Skeletal muscle tissue (tissue), 4 donors: ENCODE measurements around the gene TRAPPC1. TPM values are rescaled to one million over a fixed set of nuclear protein-coding genes. Genes with fewer than 3 reads are reported as not detected.

Experiments used
- H3K27ac ChIP-seq: one replicate; pipeline ENCODE4 v1.7.0; 2013; ENCODE audit warnings: mild to moderate bottlenecking, low read depth, low read length, inconsistent platforms
- H3K27me3 ChIP-seq, 3 donors: one replicate each; pipeline ENCODE4 v1.7.0; 2013; ENCODE audit warnings: low read length in 3 of 3; ENCODE audit not compliant: control insufficient read depth in 3 of 3, insufficient read depth in 3 of 3
- H3K36me3 ChIP-seq, 3 donors: one replicate each; pipeline ENCODE4 v1.7.0; 2013; ENCODE audit warnings: low read length in 3 of 3; ENCODE audit not compliant: control insufficient read depth in 3 of 3, insufficient read depth in 3 of 3
- H3K4me1 ChIP-seq, 3 donors: one replicate each; pipeline ENCODE4 v1.7.0; 2013; ENCODE audit warnings: low read length in 3 of 3, mild to moderate bottlenecking in 3 of 3; ENCODE audit not compliant: control insufficient read depth in 3 of 3, insufficient read depth in 3 of 3
- H3K4me3 ChIP-seq, 3 donors: one replicate each; pipeline ENCODE4 v1.7.0; 2013; ENCODE audit warnings: low read length in 3 of 3
- H3K9ac ChIP-seq, 3 donors: one replicate each; pipeline ENCODE4 v1.7.0; 2013; ENCODE audit warnings: low read length in 3 of 3, mild to moderate bottlenecking in 3 of 3, moderate library complexity in 2 of 3, low read depth in 1 of 3
- H3K9me3 ChIP-seq, 3 donors: one replicate each; pipeline ENCODE4 v1.7.0; 2013; ENCODE audit warnings: low read length in 3 of 3; ENCODE audit not compliant: control insufficient read depth in 3 of 3
- total RNA-seq: library from RNA; depleted of rRNA; stranded (reverse); fragments of >200 nt; gene quantifications from one replicate; pipeline ENCODE4 v1.2.3, GENCODE V29; 2014
- donor health status: Osteomylitis.

TRAPPC1 gene
- total RNA-seq, 1 donor from 2014 or later: 17.2 TPM

DNA sequence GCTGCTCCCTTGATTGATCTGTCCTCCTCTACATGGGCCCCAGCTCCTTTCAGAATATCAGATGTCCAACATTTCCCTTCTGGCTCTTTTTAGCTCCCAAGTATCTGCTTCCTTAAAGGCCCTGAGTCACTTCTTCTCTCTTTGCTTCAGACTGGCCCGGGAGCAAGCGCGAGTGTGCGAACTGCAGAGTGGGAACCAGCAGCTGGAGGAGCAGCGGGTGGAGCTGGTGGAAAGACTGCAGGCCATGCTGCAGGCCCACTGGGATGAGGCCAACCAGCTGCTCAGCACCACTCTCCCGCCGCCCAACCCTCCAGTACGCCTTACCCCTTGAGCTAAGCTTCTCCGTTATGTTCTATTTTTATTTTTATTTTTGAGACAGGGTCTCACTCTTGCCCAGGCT, 12.6 kb upstream of the TRAPPC1 start:
- Histone ChIP-seq H3K4me1 (no peaks in the 10 kb centered on the region), H3K27ac (no peak overlapping the region), H3K9ac (no peak overlapping the region), H3K4me3 (no peak overlapping the region), H3K27me3 (no peaks in the 10 kb centered on the region), H3K9me3 (no peaks in the 10 kb centered on the region), H3K36me3 (peaks cover 67 to 79% (median 72%) of the 10 kb centered on the region in 3 donors)

DNA sequence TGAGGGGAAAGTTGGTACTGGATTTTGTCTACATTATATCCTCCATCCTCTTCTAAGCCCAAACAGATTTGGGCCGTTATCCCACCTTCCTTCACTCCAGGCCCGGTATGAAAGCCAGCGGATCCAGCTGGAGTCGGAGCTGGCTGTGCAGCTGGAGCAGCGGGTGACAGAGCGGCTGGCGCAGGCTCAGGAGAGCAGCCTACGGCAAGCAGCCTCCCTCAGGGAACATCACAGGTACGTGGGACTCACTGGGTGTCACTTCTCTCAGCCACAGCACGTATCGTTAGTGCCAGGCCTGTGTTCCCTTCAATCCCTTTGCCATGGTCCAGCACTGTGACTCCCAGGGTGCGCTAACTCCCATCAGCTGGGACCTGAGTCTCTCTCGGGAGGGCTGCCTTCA, 11.5 kb upstream of the TRAPPC1 start:
- Histone ChIP-seq H3K27ac (no peak overlapping the region), H3K4me1 (no peaks in the 10 kb centered on the region), H3K36me3 (peaks cover 61 to 71% (median 64%) of the 10 kb centered on the region in 3 donors), H3K27me3 (no peaks in the 10 kb centered on the region), H3K4me3 (no peak overlapping the region), H3K9me3 (no peaks in the 10 kb centered on the region), H3K9ac (peak overlapping the region in 1 of 3 donors; percentile 3)

DNA sequence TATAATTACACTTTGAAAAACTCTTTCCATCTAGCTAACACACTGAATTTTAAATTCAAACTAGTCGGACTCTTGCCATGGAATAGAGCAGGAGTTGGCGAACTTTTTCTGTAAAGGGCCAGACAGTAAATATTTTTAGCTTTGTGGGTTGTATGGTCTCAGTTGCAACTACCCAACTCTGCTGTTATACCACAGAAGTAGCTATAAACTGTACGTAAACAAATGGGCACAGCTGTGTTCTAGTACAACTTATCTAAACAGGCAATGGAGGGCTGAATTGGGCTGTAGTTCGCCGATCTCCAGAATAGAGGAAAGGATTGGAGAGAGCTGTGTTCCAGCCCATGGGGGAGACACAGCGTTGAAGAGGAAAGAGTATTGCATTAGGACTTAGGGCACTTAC, 9.0 kb upstream of the TRAPPC1 start:
- Histone ChIP-seq H3K4me1 (no peaks in the 10 kb centered on the region), H3K36me3 (peaks cover 41 to 61% (median 57%) of the 10 kb centered on the region in 3 donors)

DNA sequence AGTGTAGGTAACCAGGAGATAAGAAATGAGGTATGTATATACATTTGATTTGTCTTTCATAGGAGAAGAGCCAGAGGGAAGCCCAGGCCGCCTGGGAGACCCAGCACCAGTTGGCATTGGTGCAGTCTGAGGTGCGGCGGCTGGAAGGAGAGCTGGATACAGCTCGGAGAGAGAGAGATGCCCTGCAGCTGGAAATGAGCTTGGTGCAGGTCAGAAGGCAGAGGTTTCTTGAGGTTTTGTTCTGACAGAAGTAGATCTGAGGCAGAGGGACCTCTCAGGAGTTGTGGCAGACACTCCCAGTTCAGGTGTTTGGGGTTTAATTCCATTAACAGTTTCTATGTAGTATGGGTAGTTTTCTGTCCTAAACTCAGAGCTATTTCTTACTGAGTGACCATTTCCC, 8.3 kb upstream of the TRAPPC1 start:
- H3K27ac ChIP-seq: no peak overlapping the region
- no peaks in the 10 kb centered on the region for H3K27me3 ChIP-seq
- H3K36me3 ChIP-seq: peaks cover 37 to 57% (median 54%) of the 10 kb centered on the region in 3 donors
- no peaks in the 10 kb centered on the region for H3K4me1 ChIP-seq
- no peak overlapping the region for H3K9ac ChIP-seq
- no peak overlapping the region for H3K4me3 ChIP-seq
- H3K9me3 ChIP-seq: no peaks in the 10 kb centered on the region

More for the DNA sequence above, 9.0 kb upstream of the TRAPPC1 start:
- Histone ChIP-seq H3K9ac (no peak overlapping the region), H3K9me3 (no peaks in the 10 kb centered on the region), H3K27ac (no peak overlapping the region), H3K4me3 (no peak overlapping the region), H3K27me3 (no peaks in the 10 kb centered on the region)

DNA sequence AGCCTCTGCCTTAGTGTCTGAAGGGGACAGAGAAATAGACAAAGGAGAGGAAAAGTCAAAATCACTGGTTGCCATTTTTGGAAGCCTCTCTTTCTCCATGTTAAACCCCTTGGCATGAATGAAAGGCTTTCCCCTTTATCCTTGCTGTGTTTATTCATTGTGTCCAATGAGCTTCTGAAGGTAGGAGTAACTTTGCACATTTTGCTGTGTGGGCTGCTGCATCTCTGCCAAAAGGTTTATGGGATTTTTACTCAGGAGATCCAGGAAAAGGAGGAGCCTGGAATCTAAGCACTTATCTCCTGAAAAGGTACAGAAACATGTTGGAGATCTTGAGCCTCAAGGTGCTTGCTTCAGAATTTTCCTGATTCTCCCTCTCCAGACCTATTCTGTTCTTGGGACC, 4.1 kb upstream of the TRAPPC1 start:
- no peaks in the 10 kb centered on the region for H3K27me3 ChIP-seq
- H3K36me3 ChIP-seq: peaks cover 15 to 40% (median 27%) of the 10 kb centered on the region in 3 donors
- H3K4me1 ChIP-seq: peaks cover 20 to 25% (median 24%) of the 10 kb centered on the region in 3 donors
- H3K9me3 ChIP-seq: no peaks in the 10 kb centered on the region
- H3K9ac ChIP-seq: no peak overlapping the region
- H3K4me3 ChIP-seq: no peak overlapping the region
- H3K27ac ChIP-seq: no peak overlapping the region

DNA sequence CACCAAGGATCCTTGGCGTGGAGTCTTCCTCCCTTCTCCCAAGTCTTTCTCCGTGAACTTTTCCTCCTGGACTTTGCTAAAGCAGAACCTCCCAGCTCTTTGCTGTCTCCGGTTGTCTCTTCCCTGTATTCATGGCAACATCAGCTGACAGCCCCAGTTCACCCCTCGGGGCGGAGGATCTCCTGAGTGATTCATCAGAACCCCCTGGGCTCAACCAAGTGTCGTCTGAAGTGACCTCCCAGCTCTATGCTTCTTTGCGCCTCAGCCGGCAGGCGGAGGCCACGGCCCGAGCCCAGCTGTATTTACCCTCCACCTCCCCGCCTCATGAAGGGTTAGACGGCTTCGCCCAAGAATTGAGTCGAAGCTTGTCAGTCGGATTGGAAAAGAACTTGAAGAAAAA, 1.2 kb upstream of the TRAPPC1 start:
- Histone ChIP-seq H3K4me1 (peaks cover 20 to 28% (median 25%) of the 10 kb centered on the region in 3 donors), H3K36me3 (peaks cover 12 to 26% (median 13%) of the 10 kb centered on the region in 3 donors), H3K27ac (peak overlapping the region; percentile 85), H3K4me3 (peak overlapping the region; percentile 98 to 100 (median 98)), H3K27me3 (no peaks in the 10 kb centered on the region), H3K9me3 (no peaks in the 10 kb centered on the region), H3K9ac (peak overlapping the region; percentile 81 to 94 (median 93))

DNA sequence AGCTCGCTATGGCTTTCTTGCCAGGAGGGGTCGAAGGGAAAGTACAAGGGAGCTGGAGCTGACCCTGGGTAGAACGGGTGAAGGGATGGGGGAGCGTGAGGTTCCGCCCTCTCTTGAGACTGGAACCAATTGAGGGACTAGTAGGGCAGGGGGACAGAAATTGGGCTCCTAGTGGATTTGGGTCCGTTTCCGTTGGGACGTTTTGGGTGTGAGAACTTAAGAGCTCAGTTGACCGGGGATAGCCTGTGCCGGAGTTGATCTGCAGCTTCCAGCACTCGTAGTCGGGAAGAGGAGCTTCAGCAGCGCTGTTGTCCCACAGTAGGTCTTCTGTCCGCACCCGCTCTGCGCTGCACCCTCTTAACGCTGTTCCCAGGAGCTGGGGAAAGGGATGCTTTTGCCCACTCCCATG, 741 bp upstream of the TRAPPC1 start:
- no peaks in the 10 kb centered on the region for H3K27me3 ChIP-seq
- H3K4me1 ChIP-seq: peaks cover 20 to 28% (median 25%) of the 10 kb centered on the region in 3 donors
- H3K9ac ChIP-seq: peak overlapping the region; percentile 81 to 94 (median 93)
- peak overlapping the region; percentile 98 to 100 (median 98) for H3K4me3 ChIP-seq
- peak overlapping the region; percentile 85 for H3K27ac ChIP-seq
- H3K36me3 ChIP-seq: peaks cover 12 to 26% (median 13%) of the 10 kb centered on the region in 3 donors
- H3K9me3 ChIP-seq: no peaks in the 10 kb centered on the region

DNA sequence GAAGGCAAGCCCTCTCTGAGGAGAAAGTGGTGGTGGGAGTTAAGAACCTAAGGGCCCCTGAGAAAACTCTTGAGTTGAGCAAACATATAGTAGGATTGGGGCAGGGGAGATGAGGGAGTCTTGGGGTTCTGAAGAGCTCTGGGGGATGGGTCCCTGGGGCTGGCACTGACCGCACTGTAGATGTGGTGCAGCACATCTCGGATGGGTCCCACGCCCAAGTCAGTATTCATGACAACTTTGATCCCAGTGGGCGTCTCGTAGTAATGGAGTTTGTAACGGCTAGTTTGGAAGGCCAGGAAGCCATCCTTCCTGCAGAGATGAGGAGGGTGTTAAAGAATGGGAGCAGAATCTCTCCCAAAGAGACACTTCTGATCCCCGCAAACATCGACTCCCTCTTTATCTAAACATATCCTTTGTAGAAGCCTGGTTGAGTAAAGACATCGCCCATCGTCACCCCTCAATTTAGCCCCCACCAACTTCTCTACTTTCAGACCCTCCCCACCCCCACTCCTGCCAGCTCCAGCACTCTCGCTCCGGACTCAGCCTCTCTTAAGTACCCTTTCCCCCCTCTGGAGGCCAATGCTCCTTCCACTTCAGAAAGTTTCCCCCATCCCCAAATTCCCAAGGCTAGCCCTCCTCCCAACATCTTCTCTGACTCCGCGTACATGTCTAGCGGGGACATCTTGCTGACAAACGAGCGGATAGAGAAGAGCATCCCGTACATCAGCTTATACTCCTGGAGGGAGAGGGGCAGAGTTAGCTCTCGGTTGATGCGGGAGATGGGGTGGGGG, 710 bp downstream of the TRAPPC1 start:
- Histone ChIP-seq H3K4me3 (peak overlapping the region; percentile 98 to 100 (median 98)), H3K36me3 (peaks cover under 1 to 14% (median 13%) of the 10 kb centered on the region in 3 donors), H3K9me3 (no peaks in the 10 kb centered on the region), H3K27me3 (no peaks in the 10 kb centered on the region), H3K4me1 (peaks cover 20 to 28% (median 25%) of the 10 kb centered on the region in 3 donors), H3K9ac (peak overlapping the region; percentile 82 to 94 (median 88)), H3K27ac (peak overlapping the region; percentile 85)

DNA sequence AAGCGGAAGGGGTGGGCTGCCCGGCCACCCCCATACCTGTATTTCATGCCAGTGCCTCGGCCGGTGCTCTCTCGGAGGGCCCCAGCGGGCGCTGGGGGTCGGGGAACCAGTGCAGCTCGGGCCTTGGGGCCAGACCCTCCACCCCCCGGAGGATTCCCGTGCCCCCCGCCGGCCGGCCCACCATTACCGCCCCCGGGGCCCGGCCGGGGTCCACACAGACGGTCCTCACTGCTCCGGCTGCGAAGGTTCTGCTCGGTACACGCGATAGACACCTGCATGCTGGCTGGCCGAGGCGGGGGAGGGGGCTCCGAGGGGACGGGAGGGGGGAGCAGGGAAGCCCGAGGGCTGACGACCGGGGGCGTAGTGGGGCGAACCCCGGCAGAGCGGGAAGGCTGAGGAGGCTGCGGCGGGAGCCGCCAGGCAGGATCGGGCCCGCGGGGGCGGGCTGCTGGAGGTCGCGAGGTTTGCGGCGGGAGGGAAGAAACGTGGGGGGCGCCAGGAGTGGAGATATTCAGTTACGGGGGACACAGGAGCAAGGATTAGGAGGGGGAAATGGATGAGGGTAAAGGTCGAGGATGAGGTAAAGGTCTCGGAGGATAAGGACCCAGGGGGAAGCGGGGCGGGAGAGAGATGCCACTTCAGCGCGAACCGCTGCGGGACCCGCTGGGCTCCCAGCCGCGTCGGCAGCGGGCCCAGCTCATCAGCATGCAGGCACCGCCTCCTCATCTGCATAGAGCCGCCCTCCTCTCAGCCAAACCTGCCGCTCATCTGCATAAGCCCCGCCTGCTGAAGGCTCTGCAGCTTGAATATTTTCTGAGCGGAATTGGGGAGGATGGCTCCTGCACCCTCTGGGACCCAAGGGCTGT, 2.4 kb downstream of the TRAPPC1 start, which contains the start of gene KCNAB3:
Gene KCNAB3 (minus strand): TSS at position 699 of the 866 bp plus-strand sequence. CDS start 421 bp downstream, at position 278.
- Histone ChIP-seq H3K36me3 (peaks cover 0 to 8% (median 6%) of the 10 kb centered on the region in 3 donors), H3K9ac (peak within 1 kb of the TSS in 1 of 3 donors; percentile 3), H3K9me3 (no peaks in the 10 kb centered on the region), H3K27ac (no peak within 1 kb of the TSS), H3K27me3 (no peaks in the 10 kb centered on the region), H3K4me3 (peak within 1 kb of the TSS in 1 of 3 donors; percentile 22), H3K4me1 (peaks cover 20 to 28% (median 25%) of the 10 kb centered on the region in 3 donors)
